CD4-positive, alpha-beta T cell (primary cell): ENCODE data around the gene GALM. TPM values are rescaled to one million over a fixed set of nuclear protein-coding genes. Genes with fewer than 3 reads are reported as not detected.

ENCODE experiments used
- ATAC-seq: fragments of 200-7000 bp; cut with Tn5 transposase; one replicate; pipeline ENCODE4 v1.10.0; 2022; ENCODE audit warnings: mild to moderate bottlenecking; ENCODE audit not compliant: poor library complexity
- CTCF ChIA-PET: fragments of 350-600 bp; sonication (Branson Sonifier 250); formaldehyde crosslinking; loops from one replicate; lab custom pipeline; 2021; ENCODE audit warnings: antibody characterized with exemption, inconsistent platforms; lab: Charles Lee
- POLR2A ChIA-PET: fragments of 350-600 bp; sonication (Branson Sonifier 250); formaldehyde crosslinking; loops from one replicate; lab custom pipeline; 2021; ENCODE audit warnings: antibody characterized with exemption, inconsistent platforms; lab: Charles Lee
- DNase-seq, 14 experiments: peaks; one replicate each; pipeline ENCODE4 v3.0.0-alpha.2; 2013 to 2020; ENCODE audit warnings: mixed read lengths in 2 of 14
- H3K27ac ChIP-seq, 2 donors: one replicate each; pipeline versions ENCODE4 v1.5.1 to v1.7.0; 2013; ENCODE audit warnings: low read length in 2 of 2, low read depth in 1 of 2, mild to moderate bottlenecking in 1 of 2
- H3K27me3 ChIP-seq, 2 experiments: 1 replicate in 1 of 2; 2 replicates in 1 of 2; pipeline versions ENCODE4 v1.6.1 to v1.7.0; 2013; ENCODE audit warnings: low read length in 2 of 2, control low read depth in 1 of 2, mild to moderate bottlenecking in 1 of 2, moderate library complexity in 1 of 2; ENCODE audit not compliant: insufficient read depth in 2 of 2, control insufficient read depth in 1 of 2
- H3K36me3 ChIP-seq: one replicate; pipeline ENCODE4 v1.6.1; 2013; ENCODE audit warnings: low read length, control low read depth; ENCODE audit not compliant: insufficient read depth
- H3K4me1 ChIP-seq: one replicate; pipeline ENCODE4 v1.6.1; 2013; ENCODE audit warnings: low read length, control low read depth; ENCODE audit not compliant: insufficient read depth
- H3K4me3 ChIP-seq: one replicate; pipeline ENCODE4 v1.5.1; 2013; ENCODE audit warnings: mild to moderate bottlenecking, low read length, moderate library complexity
- H3K9me3 ChIP-seq, 2 experiments: 1 replicate in 1 of 2; 2 replicates in 1 of 2; pipeline versions ENCODE4 v1.6.1 to v1.7.0; 2013; ENCODE audit warnings: low read length in 2 of 2, mild to moderate bottlenecking in 2 of 2, control low read depth in 1 of 2, moderate library complexity in 1 of 2; ENCODE audit not compliant: control insufficient read depth in 1 of 2, insufficient read depth in 1 of 2
- H3K27ac Mint-ChIP-seq: one replicate; pipeline ENCODE4 v1.8.0; 2020; ENCODE audit warnings: mixed read lengths
- H3K27me3 Mint-ChIP-seq: one replicate; pipeline ENCODE4 v1.8.0; 2021; ENCODE audit warnings: mixed read lengths
- H3K36me3 Mint-ChIP-seq: one replicate; pipeline ENCODE4 v1.8.0; 2021; ENCODE audit warnings: low read depth, mixed read lengths
- H3K4me1 Mint-ChIP-seq: one replicate; pipeline ENCODE4 v1.8.0; 2021; ENCODE audit warnings: low read depth, mixed read lengths
- H3K4me3 Mint-ChIP-seq: one replicate; pipeline ENCODE4 v1.8.0; 2020; ENCODE audit warnings: mild to moderate bottlenecking, mixed read lengths
- H3K9me3 Mint-ChIP-seq: one replicate; pipeline ENCODE4 v1.8.0; 2020; ENCODE audit warnings: mixed read lengths
- CTCF ChIP-seq: fragments of 200-600 bp; IDR thresholded peaks from one replicate; pipeline ENCODE4 v1.8.0; 2022; ENCODE audit warnings: antibody characterized with exemption, mild to moderate bottlenecking
- intact Hi-C, 2 experiments: fragments of 100-400 bp; cut with DNase I in 1 of 2; cut with micrococcal nuclease in 1 of 2; formaldehyde crosslinking; loops; one replicate each; pipeline versions ENCODE4 v1.15.1 to v1.9.0; 2023 to 2025; cut with DNase I, micrococcal nuclease
- total RNA-seq, 174 experiments: library from RNA in 2 of 174; stranded (reverse) in 2 of 174; gene quantifications; one replicate each; pipeline ENCODE4 v1.2.3 and lab custom pipeline; 2021 to 2026

GALM gene
- total RNA-seq, 2 experiments from 2014 or later = 5.9 to 7.0 TPM

GRCh38 chr2:38783586-38783985 is 117.7 kb downstream of the GALM start:
- Mint-ChIP-seq H3K9me3 (no peaks in the 10 kb centered on the region), H3K27ac (no peak overlapping the region), H3K4me3 (no peak overlapping the region), H3K4me1 (peaks cover 4% of the 10 kb centered on the region), H3K27me3 (no peaks in the 10 kb centered on the region), H3K36me3 (peaks cover 25% of the 10 kb centered on the region)
- Histone ChIP-seq H3K4me3 (no peak overlapping the region), H3K9me3 (no peaks in the 10 kb centered on the region), H3K4me1 (peaks cover 7% of the 10 kb centered on the region), H3K27ac (no peak overlapping the region), H3K27me3 (no peaks in the 10 kb centered on the region), H3K36me3 (peaks cover 15% of the 10 kb centered on the region)
- no peak for TF ChIP-seq CTCF
- CTCF ChIA-PET = interaction anchor here (0.7 kb wide), 2 partner anchors 406 to 416 kb away, joined by 3 read pairs; no protein-coding TSS in a partner anchor
- POLR2A ChIA-PET = interaction anchor here (0.6 to 1.2 kb wide), 2 partner anchors 10 to 32 kb away, joined by 3 read pairs; partner anchors contain the start of gene SRSF7
- intact Hi-C loops = no loop called here
- DNase-seq (no peak), ATAC-seq (no peak)

Other genes starting within 250 kb of the GALM start
- gene HNRNPLL, start 63.2 kb upstream of the GALM start, total RNA-seq = 10 to 100 TPM; 44.9 to 46.5 TPM
- 100 to 1,000 TPM; 550 to 557 TPM for gene SRSF7, start 85.2 kb downstream of the GALM start, total RNA-seq
- 1 to 10 TPM; 1.2 to 2.1 TPM for gene GEMIN6, start 112.1 kb downstream of the GALM start, total RNA-seq
- gene DHX57, start 209.8 kb downstream of the GALM start, total RNA-seq = 10 to 100 TPM; 13.9 to 14.1 TPM
- gene MORN2, start 209.9 kb downstream of the GALM start, total RNA-seq = 1 to 10 TPM; 2.1 to 2.6 TPM
- not detected for gene ARHGEF33, start 223.8 kb downstream of the GALM start, total RNA-seq